ENCODE data around the gene SNPH.

Gene SNPH

DNA sequence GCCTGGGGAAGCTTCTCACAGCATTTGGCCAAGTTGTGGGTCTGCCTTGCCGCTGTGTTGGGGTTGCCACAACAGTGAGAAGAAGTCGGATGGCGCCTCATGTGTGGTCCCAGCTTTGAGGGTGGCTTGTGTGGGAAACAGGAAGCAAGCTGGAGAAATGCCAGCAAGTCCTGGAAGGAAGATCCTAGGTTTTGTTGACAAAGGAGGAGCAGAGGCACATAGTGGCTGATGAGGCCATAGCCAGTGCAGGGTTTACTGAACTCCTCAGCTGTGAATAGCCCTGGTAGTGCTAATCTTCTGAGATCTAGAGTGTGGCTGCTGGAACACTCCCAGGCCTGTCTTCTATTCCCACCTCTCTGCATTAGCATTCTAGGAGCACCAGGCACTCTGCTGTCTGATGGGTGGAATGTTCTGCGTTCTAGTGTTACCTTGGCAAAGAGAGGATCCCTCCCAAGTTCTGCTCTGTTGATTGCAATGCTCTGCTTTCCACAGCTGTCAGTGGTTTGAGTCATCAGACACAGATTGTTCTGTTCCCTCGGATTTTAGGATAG, 25.2 kb downstream of the SNPH start:
- Histone ChIP-seq H3K9ac (ENCODE audit: insufficient read length, low read depth) (no peak overlapping the region), H3K4me3 (ENCODE audit: insufficient read length, low read depth) (no peak overlapping the region), H3K36me3 (ENCODE audit: insufficient read depth, insufficient read length, low read length) (no peaks in the 10 kb centered on the region), H3K9me3 (ENCODE audit: insufficient read depth, low read length) (no peaks in the 10 kb centered on the region), H3K27me3 (ENCODE audit: insufficient read depth, insufficient read length) (no peaks in the 10 kb centered on the region), H3K4me1 (ENCODE audit: insufficient read depth, insufficient read length) (no peaks in the 10 kb centered on the region)
- DNase-seq (ENCODE audit: low read depth, low spot score): no peak
- no peak for TF ChIP-seq YY1 (IDR thresholded peaks at IDR 0.05; ENCODE audit: insufficient read depth, insufficient read length)
- TF ChIP-seq SUZ12 (IDR thresholded peaks at IDR 0.05; ENCODE audit: extremely low read depth, insufficient read depth, insufficient read length): no peak
- no peak for TF ChIP-seq ZNF274 (IDR thresholded peaks at IDR 0.05; ENCODE audit: low read depth, low read length)

GRCh38 chr20:1292620-1293019, 26.5 kb downstream of the SNPH start:
- no peak for TF ChIP-seq ZNF274 (IDR thresholded peaks at IDR 0.05; ENCODE audit: low read depth, low read length)
- TF ChIP-seq SUZ12 (IDR thresholded peaks at IDR 0.05; ENCODE audit: extremely low read depth, insufficient read depth, insufficient read length): no peak
- no peak for TF ChIP-seq YY1 (IDR thresholded peaks at IDR 0.05; ENCODE audit: insufficient read depth, insufficient read length)
- H3K9me3 ChIP-seq (ENCODE audit: insufficient read depth, low read length): no peaks in the 10 kb centered on the region
- no peaks in the 10 kb centered on the region for H3K27me3 ChIP-seq (ENCODE audit: insufficient read depth, insufficient read length)
- H3K36me3 ChIP-seq (ENCODE audit: insufficient read depth, insufficient read length, low read length): no peaks in the 10 kb centered on the region
- no peak for DNase-seq (ENCODE audit: low read depth, low spot score)
- no peak overlapping the region for H3K4me3 ChIP-seq (ENCODE audit: insufficient read length, low read depth)
- H3K4me1 ChIP-seq (ENCODE audit: insufficient read depth, insufficient read length): no peaks in the 10 kb centered on the region
- no peak overlapping the region for H3K9ac ChIP-seq (ENCODE audit: insufficient read length, low read depth)

GRCh38 chr20:1293641-1294379, 27.7 kb downstream of the SNPH start:
- Histone ChIP-seq H3K36me3 (ENCODE audit: insufficient read depth, insufficient read length, low read length) (no peaks in the 10 kb centered on the region), H3K9me3 (ENCODE audit: insufficient read depth, low read length) (no peaks in the 10 kb centered on the region), H3K4me1 (ENCODE audit: insufficient read depth, insufficient read length) (no peaks in the 10 kb centered on the region), H3K4me3 (ENCODE audit: insufficient read length, low read depth) (no peak overlapping the region), H3K9ac (ENCODE audit: insufficient read length, low read depth) (no peak overlapping the region), H3K27me3 (ENCODE audit: insufficient read depth, insufficient read length) (no peaks in the 10 kb centered on the region)
- TF ChIP-seq SUZ12 (IDR thresholded peaks at IDR 0.05; ENCODE audit: extremely low read depth, insufficient read depth, insufficient read length) (no peak), ZNF274 (IDR thresholded peaks at IDR 0.05; ENCODE audit: low read depth, low read length) (no peak), YY1 (IDR thresholded peaks at IDR 0.05; ENCODE audit: insufficient read depth, insufficient read length) (no peak)
- DNase-seq (ENCODE audit: low read depth, low spot score): no peak

DNA sequence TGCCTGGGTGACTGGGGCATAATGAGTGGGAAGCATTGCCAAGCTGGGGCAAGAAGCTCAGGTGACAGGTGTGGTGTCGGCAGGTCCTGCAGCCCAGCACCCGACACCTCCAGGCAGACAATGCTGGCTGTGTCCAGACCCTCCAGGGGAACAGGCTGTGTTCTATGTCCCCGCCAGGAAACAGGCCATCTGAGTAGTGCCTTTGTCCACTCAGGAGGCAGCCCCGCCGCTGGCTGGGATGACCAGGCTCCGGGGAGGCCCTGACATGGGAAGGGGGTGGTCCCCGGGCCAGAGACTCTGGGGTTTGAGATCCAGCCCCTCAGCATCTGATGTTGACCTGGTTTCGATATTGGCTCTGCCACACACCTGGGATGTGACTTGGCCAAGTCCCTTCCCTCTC, 28.4 kb downstream of the SNPH start:
- Histone ChIP-seq H3K27me3 (ENCODE audit: insufficient read depth, insufficient read length) (no peaks in the 10 kb centered on the region), H3K4me1 (ENCODE audit: insufficient read depth, insufficient read length) (no peaks in the 10 kb centered on the region), H3K36me3 (ENCODE audit: insufficient read depth, insufficient read length, low read length) (no peaks in the 10 kb centered on the region), H3K4me3 (ENCODE audit: insufficient read length, low read depth) (no peak overlapping the region), H3K9ac (ENCODE audit: insufficient read length, low read depth) (no peak overlapping the region), H3K9me3 (ENCODE audit: insufficient read depth, low read length) (no peaks in the 10 kb centered on the region)
- no peak for TF ChIP-seq YY1 (IDR thresholded peaks at IDR 0.05; ENCODE audit: insufficient read depth, insufficient read length)
- TF ChIP-seq SUZ12 (IDR thresholded peaks at IDR 0.05; ENCODE audit: extremely low read depth, insufficient read depth, insufficient read length): no peak
- TF ChIP-seq ZNF274 (IDR thresholded peaks at IDR 0.05; ENCODE audit: low read depth, low read length): no peak
- no peak for DNase-seq (ENCODE audit: low read depth, low spot score)

DNA sequence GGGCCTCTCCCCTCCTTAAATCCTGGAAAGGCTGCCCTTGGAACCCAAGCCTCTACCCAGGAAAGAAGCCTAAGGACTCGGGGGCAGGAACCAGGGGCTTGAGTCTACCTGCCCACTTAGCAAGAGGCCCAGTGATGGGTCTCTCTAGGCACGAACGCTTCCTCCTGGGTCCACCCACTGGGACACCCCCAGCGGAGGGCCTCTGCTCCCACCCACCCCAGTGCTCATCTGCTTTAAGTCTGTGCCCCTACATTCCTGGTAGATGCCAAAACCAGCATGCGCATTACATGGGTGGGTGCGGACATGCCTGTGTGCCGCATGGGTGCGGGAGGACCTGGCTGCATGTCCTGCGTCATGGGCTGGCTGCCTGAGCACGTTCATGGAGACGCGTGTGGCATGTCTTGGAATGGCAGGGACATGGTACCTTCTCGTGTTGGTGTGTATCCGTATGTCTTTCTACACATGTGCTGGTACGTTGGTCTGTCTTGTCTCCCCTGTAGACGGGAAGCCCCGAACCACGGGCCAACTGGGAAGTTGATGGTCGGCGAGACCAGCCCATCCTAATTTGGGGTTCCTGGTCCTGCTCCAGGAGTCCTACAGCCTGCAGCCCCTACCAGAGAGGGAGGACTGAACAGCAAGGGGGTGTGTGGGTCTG, 29.3 kb downstream of the SNPH start:
- TF ChIP-seq YY1 (IDR thresholded peaks at IDR 0.05; ENCODE audit: insufficient read depth, insufficient read length): no peak
- no peaks in the 10 kb centered on the region for H3K9me3 ChIP-seq (ENCODE audit: insufficient read depth, low read length)
- no peak overlapping the region for H3K9ac ChIP-seq (ENCODE audit: insufficient read length, low read depth)
- no peaks in the 10 kb centered on the region for H3K27me3 ChIP-seq (ENCODE audit: insufficient read depth, insufficient read length)
- H3K36me3 ChIP-seq (ENCODE audit: insufficient read depth, insufficient read length, low read length): no peaks in the 10 kb centered on the region
- H3K4me3 ChIP-seq (ENCODE audit: insufficient read length, low read depth): no peak overlapping the region
- DNase-seq (ENCODE audit: low read depth, low spot score): no peak
- no peaks in the 10 kb centered on the region for H3K4me1 ChIP-seq (ENCODE audit: insufficient read depth, insufficient read length)

DNA sequence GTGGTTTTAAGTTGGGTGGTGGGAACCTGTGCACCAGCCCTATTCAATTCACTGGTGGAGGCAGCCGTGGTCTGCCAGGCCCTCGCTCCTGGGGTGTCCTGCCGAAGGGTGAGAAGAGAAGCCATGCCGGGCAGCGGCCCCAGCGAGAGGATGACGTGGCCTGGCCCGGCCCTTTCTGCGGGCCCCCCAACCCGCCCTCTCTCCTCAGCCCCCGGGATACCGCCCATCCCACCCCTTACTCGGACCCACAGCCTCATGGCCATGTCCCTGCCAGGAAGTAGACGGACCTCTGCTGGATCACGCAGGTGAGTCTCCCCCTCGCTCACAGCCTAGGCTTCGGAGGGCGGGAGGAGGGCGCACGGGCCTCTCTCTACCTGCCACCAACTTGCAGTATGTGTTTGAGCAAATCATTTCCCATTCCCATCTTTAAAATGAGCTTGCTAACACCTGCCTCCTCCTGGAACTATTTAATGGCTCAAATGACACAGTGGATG, 30.1 kb downstream of the SNPH start:
- DNase-seq (ENCODE audit: low read depth, low spot score): no peak
- no peaks in the 10 kb centered on the region for H3K27me3 ChIP-seq (ENCODE audit: insufficient read depth, insufficient read length)
- no peaks in the 10 kb centered on the region for H3K9me3 ChIP-seq (ENCODE audit: insufficient read depth, low read length)
- H3K36me3 ChIP-seq (ENCODE audit: insufficient read depth, insufficient read length, low read length): no peaks in the 10 kb centered on the region
- H3K9ac ChIP-seq (ENCODE audit: insufficient read length, low read depth): no peak overlapping the region
- TF ChIP-seq YY1 (IDR thresholded peaks at IDR 0.05; ENCODE audit: insufficient read depth, insufficient read length): no peak
- no peak for TF ChIP-seq ZNF274 (IDR thresholded peaks at IDR 0.05; ENCODE audit: low read depth, low read length)
- TF ChIP-seq SUZ12 (IDR thresholded peaks at IDR 0.05; ENCODE audit: extremely low read depth, insufficient read depth, insufficient read length): no peak
- H3K4me3 ChIP-seq (ENCODE audit: insufficient read length, low read depth): no peak overlapping the region
- H3K4me1 ChIP-seq (ENCODE audit: insufficient read depth, insufficient read length): no peaks in the 10 kb centered on the region

DNA sequence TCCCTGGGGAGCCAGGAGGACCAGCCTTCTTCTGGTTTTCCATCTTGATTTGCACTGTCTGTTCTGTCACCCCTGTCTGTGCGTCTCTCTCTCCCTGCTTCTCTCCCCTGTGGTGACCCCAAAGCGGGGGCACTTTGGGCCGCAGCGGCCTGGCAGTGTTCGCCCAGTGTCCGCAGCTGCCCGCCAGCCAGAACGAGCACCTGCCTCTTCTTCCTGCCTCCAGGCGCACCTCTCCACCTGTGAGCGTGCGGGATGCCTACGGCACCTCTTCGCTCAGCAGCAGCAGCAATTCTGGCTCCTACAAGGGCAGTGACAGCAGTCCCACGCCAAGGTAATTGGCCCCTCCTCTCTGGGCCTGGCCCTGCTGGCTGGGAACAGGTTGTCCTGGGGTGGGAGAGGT, 30.8 kb downstream of the SNPH start:
- H3K36me3 ChIP-seq (ENCODE audit: insufficient read depth, insufficient read length, low read length): no peaks in the 10 kb centered on the region
- no peaks in the 10 kb centered on the region for H3K9me3 ChIP-seq (ENCODE audit: insufficient read depth, low read length)
- H3K27me3 ChIP-seq (ENCODE audit: insufficient read depth, insufficient read length): no peaks in the 10 kb centered on the region
- DNase-seq (ENCODE audit: low read depth, low spot score): no peak
- no peak overlapping the region for H3K4me3 ChIP-seq (ENCODE audit: insufficient read length, low read depth)
- no peak overlapping the region for H3K9ac ChIP-seq (ENCODE audit: insufficient read length, low read depth)
- no peaks in the 10 kb centered on the region for H3K4me1 ChIP-seq (ENCODE audit: insufficient read depth, insufficient read length)
- no peak for TF ChIP-seq ZNF274 (IDR thresholded peaks at IDR 0.05; ENCODE audit: low read depth, low read length)
- TF ChIP-seq SUZ12 (IDR thresholded peaks at IDR 0.05; ENCODE audit: extremely low read depth, insufficient read depth, insufficient read length): no peak
- no peak for TF ChIP-seq YY1 (IDR thresholded peaks at IDR 0.05; ENCODE audit: insufficient read depth, insufficient read length)
